HL-60 (cell line): Measurements from ENCODE around the gene IL18R1.

Source experiments
- CTCF ChIP-seq: IDR thresholded peaks from one replicate; pipeline ENCODE4 v1.5.1; 2011; ENCODE audit warnings: low read length, control low read depth, inconsistent platforms; ENCODE audit not compliant: insufficient read depth
- SPI1 ChIP-seq: IDR thresholded peaks from 2 replicates; pipeline ENCODE4 v1.6.1; 2012; ENCODE audit warnings: low read depth, mild to moderate bottlenecking, borderline replicate concordance

- TF ChIP-seq CTCF: no peak
- TF ChIP-seq SPI1: no peak
These were observed 30.4 kb downstream of the IL18R1 start for GRCh38 chr2:102386004-102386403.
